H9 (cell line): Measurements from ENCODE around the gene CDKN2B. TPM values are rescaled to one million over a fixed set of nuclear protein-coding genes. Genes with fewer than 3 reads are reported as not detected.

Experiments used
- DNase-seq: peaks from one replicate; pipeline ENCODE4 v3.0.0-alpha.2; 2017
- H2AFZ ChIP-seq: one replicate; pipeline ENCODE4 v1.6.1; 2013; ENCODE audit warnings: mild to moderate bottlenecking, low read length, control low read depth, moderate library complexity
- H2AK5ac ChIP-seq: 2 replicates; pipeline ENCODE4 v1.6.1; 2013; ENCODE audit warnings: low read length, control low read depth, mixed read lengths; ENCODE audit not compliant: insufficient read length
- H2BK120ac ChIP-seq: one replicate; pipeline ENCODE4 v1.6.1; 2013; ENCODE audit warnings: low read depth, mild to moderate bottlenecking, low read length, control low read depth, inconsistent platforms; ENCODE audit not compliant: poor library complexity, severe bottlenecking
- H2BK12ac ChIP-seq: 2 replicates; pipeline ENCODE4 v1.6.1; 2013; ENCODE audit warnings: low read length, control low read depth, mixed read lengths, low read depth; ENCODE audit not compliant: insufficient read length
- H2BK15ac ChIP-seq: 2 replicates; pipeline ENCODE4 v1.6.1; 2013; ENCODE audit warnings: low read depth, low read length, control low read depth
- H2BK20ac ChIP-seq: one replicate; pipeline ENCODE4 v1.6.1; 2013; ENCODE audit warnings: low read depth, mild to moderate bottlenecking, low read length, control low read depth, inconsistent platforms; ENCODE audit not compliant: poor library complexity, severe bottlenecking
- H2BK5ac ChIP-seq: 2 replicates; pipeline ENCODE4 v1.6.1; 2013; ENCODE audit warnings: low read length, control low read depth, mixed read lengths; ENCODE audit not compliant: insufficient read length
- H3K14ac ChIP-seq: 2 replicates; pipeline ENCODE4 v1.6.1; 2013; ENCODE audit warnings: low read length, control low read depth; ENCODE audit not compliant: insufficient read depth
- H3K18ac ChIP-seq: 2 replicates; pipeline ENCODE4 v1.6.1; 2013; ENCODE audit warnings: low read depth, mild to moderate bottlenecking, mixed read lengths, low read length, control low read depth; ENCODE audit not compliant: insufficient read length
- H3K23ac ChIP-seq: 2 replicates; pipeline ENCODE4 v1.6.1; 2013; ENCODE audit warnings: low read length, control low read depth, mixed read lengths, low read depth; ENCODE audit not compliant: insufficient read length
- H3K23me2 ChIP-seq: 2 replicates; pipeline ENCODE4 v1.6.1; 2013; ENCODE audit warnings: low read depth, mild to moderate bottlenecking, mixed read lengths, low read length, control low read depth; ENCODE audit not compliant: insufficient read length, poor library complexity, severe bottlenecking
- H3K27ac ChIP-seq: 2 replicates; pipeline ENCODE4 v1.5.1; 2013; ENCODE audit warnings: low read length, control low read depth, mixed read lengths, low read depth; ENCODE audit not compliant: insufficient read length
- H3K27me3 ChIP-seq: 2 replicates; pipeline ENCODE4 v1.6.1; 2013; ENCODE audit warnings: low read length, control low read depth, inconsistent platforms; ENCODE audit not compliant: insufficient read depth
- H3K4ac ChIP-seq: 2 replicates; pipeline ENCODE4 v1.6.1; 2013; ENCODE audit warnings: low read depth, mild to moderate bottlenecking, control low read depth, inconsistent platforms, low read length, moderate library complexity
- H3K4me1 ChIP-seq: 2 replicates; pipeline ENCODE4 v1.6.1; 2013; ENCODE audit warnings: low read length, control low read depth, inconsistent platforms; ENCODE audit not compliant: insufficient read depth
- H3K4me2 ChIP-seq: 2 replicates; pipeline ENCODE4 v1.6.1; 2013; ENCODE audit warnings: low read length, control low read depth, mixed read lengths; ENCODE audit not compliant: insufficient read length, insufficient read depth
- H3K56ac ChIP-seq: 2 replicates; pipeline ENCODE4 v1.6.1; 2013; ENCODE audit warnings: low read depth, mild to moderate bottlenecking, mixed read lengths, low read length, control low read depth; ENCODE audit not compliant: insufficient read length
- H3K79me1 ChIP-seq: 2 replicates; pipeline ENCODE4 v1.6.1; 2013; ENCODE audit warnings: low read depth, mild to moderate bottlenecking, moderate library complexity, low read length, control low read depth, inconsistent platforms; ENCODE audit not compliant: insufficient read depth, poor library complexity, severe bottlenecking
- H3K79me2 ChIP-seq: 2 replicates; pipeline ENCODE4 v1.6.1; 2013; ENCODE audit warnings: low read length, control low read depth, inconsistent platforms; ENCODE audit not compliant: insufficient read depth
- H3K9ac ChIP-seq: 2 replicates; pipeline ENCODE4 v1.6.1; 2013; ENCODE audit warnings: low read length, control low read depth, mixed read lengths; ENCODE audit not compliant: insufficient read length; ENCODE audit errors: extremely low read depth
- H3K9me3 ChIP-seq: one replicate; pipeline ENCODE4 v1.6.1; 2013; ENCODE audit warnings: low read depth, low read length, inconsistent platforms; ENCODE audit not compliant: control insufficient read depth
- H3T11ph ChIP-seq: one replicate; pipeline ENCODE4 v1.6.1; 2013; ENCODE audit warnings: mild to moderate bottlenecking, low read length, control low read depth, inconsistent platforms
- H4K20me1 ChIP-seq: one replicate; pipeline ENCODE4 v1.6.1; 2013; ENCODE audit not compliant: control insufficient read depth, insufficient read length, insufficient read depth
- H4K5ac ChIP-seq: 2 replicates; pipeline ENCODE4 v1.6.1; 2013; ENCODE audit warnings: low read depth, mild to moderate bottlenecking, mixed read lengths, low read length, control low read depth; ENCODE audit not compliant: insufficient read length
- H4K8ac ChIP-seq: replicated peaks from 2 replicates; pipeline ENCODE4 v1.6.1; 2013; ENCODE audit warnings: low read length, control low read depth, mixed read lengths, low read depth; ENCODE audit not compliant: insufficient read length
- H4K91ac ChIP-seq: 2 replicates; pipeline ENCODE4 v1.6.1; 2013; ENCODE audit warnings: low read depth, mild to moderate bottlenecking, moderate library complexity, mixed read lengths, low read length, control low read depth; ENCODE audit not compliant: insufficient read length
- H3K27ac Mint-ChIP-seq, 3 experiments: 2 replicates in 2 of 3; 3 replicates in 1 of 3; pipeline ENCODE4 v1.8.0; 2020 to 2021; ENCODE audit warnings: mixed read lengths in 3 of 3, mild to moderate bottlenecking in 1 of 3, moderate library complexity in 1 of 3
- H3K27me3 Mint-ChIP-seq: 2 replicates; pipeline ENCODE4 v1.8.0; 2021; ENCODE audit warnings: low read depth, mild to moderate bottlenecking, moderate library complexity, mixed read lengths
- H3K36me3 Mint-ChIP-seq, 3 experiments: 2 replicates in 2 of 3; 3 replicates in 1 of 3; pipeline ENCODE4 v1.8.0; 2020 to 2021; ENCODE audit warnings: low read depth in 3 of 3, mixed read lengths in 3 of 3; ENCODE audit not compliant: insufficient read depth in 1 of 3
- H3K4me1 Mint-ChIP-seq, 2 experiments: 2 replicates each; pipeline ENCODE4 v1.8.0; 2020; ENCODE audit warnings: mixed read lengths in 2 of 2
- H3K4me3 Mint-ChIP-seq, 2 experiments: 2 replicates in 1 of 2; 3 replicates in 1 of 2; pipeline ENCODE4 v1.8.0; 2020 to 2021; ENCODE audit warnings: mild to moderate bottlenecking in 2 of 2, mixed read lengths in 2 of 2, moderate library complexity in 1 of 2
- H3K9me3 Mint-ChIP-seq, 2 experiments: 2 replicates in 1 of 2; 3 replicates in 1 of 2; pipeline ENCODE4 v1.8.0; 2020; ENCODE audit warnings: mild to moderate bottlenecking in 2 of 2, mixed read lengths in 2 of 2, moderate library complexity in 1 of 2
- CTCF ChIP-seq: fragments of 200-600 bp; sonication (generic); conservative IDR thresholded peaks from 3 replicates; pipeline ENCODE4 v1.8.0; 2021; ENCODE audit warnings: antibody characterized with exemption, mild to moderate bottlenecking
- WGBS: extraction: QIAGEN DNeasy Blood & Tissue Kit; methylation state at CpG from one replicate; pipeline ENCODE4 v1.1.7; 2013; ENCODE audit warnings: missing lambda C conversion rate, low lambda C conversion rate, mixed read lengths; ENCODE audit not compliant: insufficient read length; ENCODE audit errors: extremely low coverage; 5-methylcytosine and 5-hydroxymethylcytosine counted together
- total RNA-seq: library from RNA; stranded (reverse); gene quantifications from 2 replicates; pipeline ENCODE4 v1.2.1, GENCODE V29; 2021

CDKN2B gene
- total RNA-seq, 1 experiment from 2014 or later: 0.13 TPM

- DNase-seq: no peak
- no peaks in the 10 kb centered on the region; a peak in 1 of 5 replicates for H3K9me3 Mint-ChIP-seq
- no peak overlapping the region for H3K18ac ChIP-seq
These were observed 20.1 kb upstream of the CDKN2B start for GRCh38 chr9:22029231-22029630.

More at GRCh38 chr9:22029231-22029630, 20.1 kb upstream of the CDKN2B start:
- Mint-ChIP-seq H3K36me3 (no peaks in the 10 kb centered on the region), H3K27ac (no peak overlapping the region), H3K4me3 (no peak overlapping the region), H3K27me3 (peaks cover 1% of the 10 kb centered on the region), H3K4me1 (peaks cover 5 to 11% of the 10 kb centered on the region in 2 experiments; a peak in 3 of 4 replicates)
- H2AK5ac ChIP-seq: no peak overlapping the region
- H3K4me1 ChIP-seq: peaks cover 3% of the 10 kb centered on the region; the same call in 1 of the 2 replicates
- H3K23me2 ChIP-seq: no peaks in the 10 kb centered on the region
- no peak overlapping the region for H3K4me2 ChIP-seq
- H3K56ac ChIP-seq: no peak overlapping the region
- H3T11ph ChIP-seq: no peak overlapping the region
- no peak overlapping the region for H4K5ac ChIP-seq
- H2BK12ac ChIP-seq: no peak overlapping the region
- no peaks in the 10 kb centered on the region for H4K20me1 ChIP-seq
- no peak overlapping the region for H2AFZ ChIP-seq
- no peaks in the 10 kb centered on the region for H3K79me2 ChIP-seq
- no peaks in the 10 kb centered on the region for H3K79me1 ChIP-seq
- H2BK5ac ChIP-seq: no peak overlapping the region
- H2BK15ac ChIP-seq: no peak overlapping the region
- H2BK20ac ChIP-seq: no peak overlapping the region
- H3K9ac ChIP-seq: no peak overlapping the region
- H3K9me3 ChIP-seq: no peaks in the 10 kb centered on the region
- H3K4ac ChIP-seq: no peak overlapping the region
- WGBS: no CpG with 5 or more reads among the region's 4 CpGs
- H4K8ac ChIP-seq: no peak overlapping the region
- H3K27me3 ChIP-seq: no peaks in the 10 kb centered on the region
- no peak for TF ChIP-seq CTCF
- H3K14ac ChIP-seq: no peak overlapping the region
- no peak overlapping the region for H3K23ac ChIP-seq
- H4K91ac ChIP-seq: no peak overlapping the region
- H2BK120ac ChIP-seq: no peak overlapping the region
- H3K27ac ChIP-seq: no peak overlapping the region
